Cerebellar nuclear complex (tissue), 1 donor: ENCODE results near the gene KLF4.
"Not testable (repeated sequence)": the region's sequence is repeated elsewhere in the genome, so short reads cannot be mapped to it uniquely, and the experiment has no call there.

Source experiments
- DNase-seq, 2 experiments: peaks; one replicate each; lab custom pipeline; 2025; lab: John Stamatoyannopoulos, UW

Gene KLF4

GRCh38 chr9:107489687-107490605 is at the start of gene KLF4:
Gene KLF4, minus strand, starts transcription at chr9:107489769. Its CDS starts 597 bp downstream, at chr9:107489172.
- DNase-seq = no peak

- DNase-seq = no peak
Observed at GRCh38 chr9:107536462-107536861, 46.9 kb upstream of the KLF4 start.

- no peak for DNase-seq
Observed at GRCh38 chr9:107534510-107535078, 45.0 kb upstream of the KLF4 start.

GRCh38 chr9:107530679-107531078 is 41.1 kb upstream of the KLF4 start:
- no peak for DNase-seq

GRCh38 chr9:107528686-107529085 is 39.1 kb upstream of the KLF4 start:
- DNase-seq = no peak

GRCh38 chr9:107523539-107523938 is 34.0 kb upstream of the KLF4 start:
- no peak for DNase-seq

GRCh38 chr9:107520186-107520585 is 30.6 kb upstream of the KLF4 start:
- no peak for DNase-seq

- DNase-seq = no peak
Observed at GRCh38 chr9:107518037-107518807, 28.7 kb upstream of the KLF4 start.

GRCh38 chr9:107513464-107514100 is 24.0 kb upstream of the KLF4 start:
- DNase-seq = no peak

- no peak for DNase-seq
Observed at GRCh38 chr9:107504585-107505455, 15.3 kb upstream of the KLF4 start.

GRCh38 chr9:107502464-107502863 is 12.9 kb upstream of the KLF4 start:
- no peak for DNase-seq

GRCh38 chr9:107500421-107501200 is 11.0 kb upstream of the KLF4 start:
- not testable (repeated sequence) for DNase-seq

GRCh38 chr9:107496976-107497375 is 7.4 kb upstream of the KLF4 start:
- DNase-seq = no peak

- DNase-seq = no peak
Observed at GRCh38 chr9:107492381-107492970, 2.9 kb upstream of the KLF4 start.

GRCh38 chr9:107491081-107492053 is 1.8 kb upstream of the KLF4 start:
- DNase-seq = no peak

- not testable (repeated sequence) for DNase-seq
Observed at GRCh38 chr9:107490606-107490970, 1.0 kb upstream of the KLF4 start.

GRCh38 chr9:107489144-107489673 is 360 bp downstream of the KLF4 start:
- no peak for DNase-seq

GRCh38 chr9:107488375-107489143 is 1.0 kb downstream of the KLF4 start:
- DNase-seq = no peak
